GM19455 (cell line): ENCODE results near the gene ATP23.

Experiments used
- ATAC-seq: cut with Tn5 transposase; IDR thresholded peaks from one replicate; pipeline ENCODE4 v1.9.1; 2021; ENCODE audit not compliant: unreplicated experiment

The ATP23 gene

DNA sequence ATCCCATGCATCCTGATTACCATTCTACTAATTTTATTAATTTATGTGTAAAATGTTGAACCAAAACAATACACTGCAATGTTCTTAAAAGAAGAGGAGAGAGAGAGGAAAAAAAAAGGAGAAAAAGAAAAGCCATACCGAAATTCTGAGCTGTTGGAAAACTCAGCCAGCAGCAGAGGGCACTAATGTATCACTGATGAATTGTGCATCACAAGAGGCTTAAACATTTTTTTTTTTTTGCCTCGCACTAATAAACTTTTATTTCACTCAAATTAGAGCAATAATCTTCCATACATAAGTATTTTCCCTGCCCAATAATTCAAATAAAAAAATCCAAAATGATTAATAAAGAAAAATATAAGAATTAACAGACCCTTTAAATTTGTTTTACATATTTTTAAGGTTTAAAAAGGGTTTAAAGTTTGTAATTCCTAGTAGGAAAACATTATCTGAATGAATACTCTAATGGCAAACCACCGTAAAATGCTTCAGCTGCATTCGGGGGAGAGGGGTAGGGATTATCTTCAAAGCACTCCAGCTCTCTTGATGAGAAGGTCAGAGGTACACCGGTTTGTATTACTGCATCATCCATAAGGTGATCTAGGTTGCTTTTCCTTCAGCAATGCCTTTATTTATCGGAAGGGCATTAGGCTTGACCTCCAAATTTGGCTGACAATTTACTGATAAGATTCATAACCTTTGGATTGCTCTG lies 41.9 kb downstream of the ATP23 start:
- ATAC-seq, result no peak

DNA sequence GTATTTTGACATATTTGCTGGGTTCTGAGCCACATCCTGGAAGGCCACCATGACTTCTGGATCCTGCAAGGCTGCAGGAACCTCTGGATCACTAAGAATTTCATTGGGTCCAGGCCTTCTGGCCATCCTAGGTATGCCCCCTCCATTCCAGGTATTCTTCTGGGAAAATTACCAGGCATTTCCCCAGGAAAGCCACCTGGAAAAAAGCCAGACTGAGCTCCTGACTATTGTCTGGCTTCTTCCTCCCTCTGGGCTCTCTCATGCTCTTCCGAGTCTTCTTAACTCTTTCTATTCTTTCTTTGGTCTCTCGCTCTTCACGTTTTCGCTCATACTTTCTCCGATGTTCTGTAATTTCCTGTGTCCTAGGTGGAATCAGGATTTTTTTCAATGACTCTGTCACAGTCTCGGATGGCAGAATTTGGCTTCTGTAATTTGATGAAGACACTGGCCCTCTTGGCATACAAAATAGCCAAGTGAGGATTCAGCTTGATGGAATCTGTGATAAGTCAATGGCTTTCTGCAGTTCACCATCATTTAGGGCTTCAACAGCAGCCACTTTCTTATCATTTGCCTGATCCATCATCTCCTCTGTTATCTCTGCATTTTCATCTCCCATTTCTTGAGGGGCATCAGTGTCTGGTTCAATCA lies 42.6 kb downstream of the ATP23 start:
- no peak for ATAC-seq

DNA sequence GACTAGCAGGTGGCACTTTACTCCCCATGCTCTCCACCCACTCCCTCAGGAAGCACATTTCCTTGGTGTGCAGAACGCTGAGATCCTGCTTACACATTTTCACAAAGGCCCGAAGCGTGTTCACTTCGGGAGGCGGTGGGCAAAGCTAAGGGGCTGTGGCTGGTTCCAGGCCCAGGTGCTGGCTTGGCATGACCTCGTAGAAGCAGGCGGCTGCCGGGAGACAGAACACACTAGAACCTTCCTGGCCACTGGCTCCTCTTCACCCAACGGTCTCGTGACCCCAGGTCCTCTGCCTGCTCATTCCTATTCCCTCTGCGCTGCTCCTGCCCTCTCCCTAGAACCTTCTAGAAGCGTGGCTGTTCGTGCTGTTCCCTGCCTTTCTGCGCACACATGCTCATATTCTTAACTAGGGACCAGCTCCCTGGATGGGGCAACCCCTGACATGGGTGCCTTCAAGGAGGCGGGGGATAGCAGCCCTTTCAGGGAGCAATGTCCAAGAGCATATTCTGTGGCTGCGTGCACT lies 43.3 kb downstream of the ATP23 start:
- ATAC-seq, result no peak

DNA sequence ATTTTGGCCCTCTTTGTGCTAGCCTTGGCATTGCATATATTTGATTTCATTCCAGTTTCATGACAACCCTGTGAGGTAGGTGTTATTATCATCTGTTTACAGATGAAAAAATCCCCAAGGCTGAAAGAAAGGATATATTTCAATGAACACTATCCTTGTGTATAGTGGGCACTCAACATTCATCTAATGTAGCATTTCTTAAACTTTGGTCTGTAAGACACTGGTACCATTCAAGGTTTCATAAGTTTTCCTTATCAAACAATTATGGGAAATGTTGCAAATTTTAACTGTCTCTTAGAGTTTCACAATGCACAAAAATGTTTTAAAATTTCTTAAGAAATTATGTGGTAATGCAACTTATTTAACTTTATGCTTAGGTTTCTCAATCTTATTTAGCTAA lies 44.3 kb downstream of the ATP23 start:
- ATAC-seq, result no peak

DNA sequence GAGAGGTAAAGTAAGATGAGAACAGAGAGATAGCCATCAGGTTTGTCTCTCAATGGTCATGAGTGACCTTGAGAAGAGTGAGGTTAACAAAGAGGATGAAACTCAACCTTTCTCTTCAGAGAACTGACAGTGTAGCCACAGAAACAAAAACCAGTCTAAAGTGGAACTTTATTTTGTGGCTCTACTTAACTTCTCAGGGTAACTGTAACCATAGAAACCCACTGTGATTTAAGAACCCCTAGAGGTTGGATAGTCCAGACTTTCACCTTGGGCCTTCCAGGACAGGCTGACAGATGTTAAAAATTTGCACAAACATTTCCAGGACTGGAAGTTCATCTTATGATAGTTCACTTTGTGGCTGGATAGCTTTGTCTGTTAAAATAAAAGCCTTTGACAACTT lies 48.5 kb downstream of the ATP23 start:
- no peak for ATAC-seq

DNA sequence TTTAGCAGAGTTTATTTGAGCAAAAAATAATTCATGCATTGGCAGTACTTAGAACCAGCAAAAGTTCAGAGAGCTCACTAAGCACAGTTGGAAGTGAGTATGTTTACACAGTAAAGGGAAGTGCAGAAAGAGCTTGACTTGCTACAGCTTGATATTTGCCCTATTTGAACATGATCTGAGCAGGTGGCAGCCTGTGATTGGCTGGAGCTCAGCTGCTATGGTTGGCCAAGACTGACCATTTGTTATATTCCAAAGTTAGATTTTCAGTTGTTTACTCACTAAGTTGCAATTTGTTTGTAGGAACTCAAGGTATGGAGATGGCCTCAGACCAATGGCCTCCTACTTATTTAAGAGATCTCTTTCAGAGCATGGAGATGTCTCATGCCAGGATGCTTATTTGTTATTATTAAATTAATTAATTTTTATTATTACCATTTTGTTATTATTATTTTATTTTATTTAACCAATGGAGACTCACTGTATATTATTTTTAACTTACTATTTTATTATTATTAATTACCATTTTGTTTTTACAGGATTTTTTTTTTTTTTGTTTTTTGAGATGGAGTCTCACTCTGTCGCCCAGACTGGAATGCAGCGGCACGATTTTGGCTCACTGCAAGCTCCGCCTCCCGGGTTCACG lies 49.0 kb downstream of the ATP23 start:
- no peak for ATAC-seq

DNA sequence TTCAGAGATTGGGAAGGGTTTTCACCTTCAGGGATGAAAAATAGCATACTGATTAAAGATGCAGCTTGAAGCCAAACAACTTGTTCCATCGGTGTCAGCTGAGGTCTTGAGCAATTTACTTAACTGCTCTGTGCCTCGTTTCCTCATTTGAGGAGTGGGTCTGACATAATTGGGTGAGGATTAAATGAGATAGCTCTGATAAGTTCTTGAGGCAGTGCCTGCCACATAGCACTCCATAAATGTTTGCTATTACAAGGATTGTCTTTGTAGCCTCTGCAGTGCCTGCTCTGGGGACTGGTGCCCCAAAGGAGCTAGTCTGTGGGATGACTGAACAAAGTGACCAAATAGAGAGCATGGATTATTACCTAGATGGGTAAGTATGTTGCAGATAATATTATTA lies 50.6 kb downstream of the ATP23 start:
- no peak for ATAC-seq

DNA sequence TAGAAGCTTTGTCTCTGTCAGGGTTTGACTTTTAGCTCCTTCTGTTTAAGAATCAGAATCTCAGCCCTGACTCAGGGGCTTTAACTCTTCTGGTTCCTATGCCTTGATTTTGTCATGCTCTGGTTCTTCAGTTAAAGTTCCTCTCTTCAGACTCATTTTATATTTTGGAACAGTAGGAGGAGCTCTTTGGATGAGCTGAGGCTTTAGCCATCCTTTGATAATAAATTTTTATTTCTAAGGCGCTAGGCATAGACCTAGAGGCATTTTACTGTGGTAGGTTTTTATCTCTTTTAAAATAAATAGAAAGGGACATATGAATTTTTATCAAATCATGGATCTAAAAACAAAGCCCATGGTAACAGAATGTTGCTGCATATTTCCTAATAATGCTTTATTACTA lies 51.7 kb downstream of the ATP23 start:
- ATAC-seq, result no peak

DNA sequence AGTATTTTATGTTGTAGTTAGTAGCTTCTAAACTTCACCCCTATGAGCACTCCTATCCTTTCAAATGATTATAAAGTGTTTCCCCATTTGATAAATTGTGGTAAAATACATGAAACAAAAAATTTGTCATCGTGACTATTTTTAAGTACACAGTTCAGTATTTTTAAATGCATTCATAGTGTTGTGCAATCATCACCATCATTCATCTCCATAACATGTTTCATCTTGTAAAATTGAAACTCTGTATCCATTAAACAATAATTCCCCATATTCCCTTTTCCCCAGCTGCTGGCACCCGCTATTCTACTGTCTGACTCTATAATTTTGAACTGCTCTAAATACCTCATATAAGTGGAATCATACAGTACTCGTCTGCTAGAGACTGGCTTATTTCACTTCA lies 52.5 kb downstream of the ATP23 start:
- no peak for ATAC-seq

DNA sequence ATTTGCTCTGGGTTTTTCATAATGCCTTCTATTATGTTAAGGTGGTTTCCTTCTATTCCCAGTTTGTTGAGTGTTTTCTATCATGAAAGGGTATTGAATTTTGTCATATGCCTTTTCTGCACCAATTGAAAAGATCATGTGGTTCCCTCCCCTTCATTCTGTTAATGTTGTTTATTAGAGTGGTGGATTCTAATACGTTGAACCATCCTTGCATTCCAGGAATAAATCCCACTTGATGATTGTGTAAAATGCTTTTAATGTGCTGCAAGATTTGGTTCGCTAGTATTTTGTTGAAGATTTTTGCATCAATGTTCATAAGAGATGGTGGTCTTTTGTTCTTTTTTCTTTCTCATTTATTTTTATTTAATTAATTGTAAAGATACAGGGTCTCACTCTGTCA lies 55.2 kb downstream of the ATP23 start:
- ATAC-seq, result no peak

DNA sequence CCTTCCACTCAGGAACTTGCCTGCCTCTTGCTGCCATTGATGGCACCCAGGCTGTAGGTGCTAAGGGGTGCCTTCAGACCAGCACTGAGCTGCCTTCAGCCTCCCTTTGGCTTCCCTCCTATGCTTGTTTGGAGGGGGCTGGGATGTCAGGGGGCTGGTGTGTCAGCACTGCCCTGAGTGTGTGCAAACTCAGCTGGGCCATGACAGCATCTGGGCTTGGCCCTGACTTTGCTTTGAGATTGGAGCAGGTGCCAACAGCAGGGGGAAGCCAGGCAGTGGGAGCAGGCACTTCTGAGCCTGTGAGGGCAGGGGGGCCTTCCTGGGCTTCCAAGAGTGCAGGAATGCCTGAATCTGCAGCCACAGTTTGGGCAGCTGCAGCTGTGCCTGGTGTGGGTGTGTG lies 56.9 kb downstream of the ATP23 start:
- ATAC-seq, result no peak

DNA sequence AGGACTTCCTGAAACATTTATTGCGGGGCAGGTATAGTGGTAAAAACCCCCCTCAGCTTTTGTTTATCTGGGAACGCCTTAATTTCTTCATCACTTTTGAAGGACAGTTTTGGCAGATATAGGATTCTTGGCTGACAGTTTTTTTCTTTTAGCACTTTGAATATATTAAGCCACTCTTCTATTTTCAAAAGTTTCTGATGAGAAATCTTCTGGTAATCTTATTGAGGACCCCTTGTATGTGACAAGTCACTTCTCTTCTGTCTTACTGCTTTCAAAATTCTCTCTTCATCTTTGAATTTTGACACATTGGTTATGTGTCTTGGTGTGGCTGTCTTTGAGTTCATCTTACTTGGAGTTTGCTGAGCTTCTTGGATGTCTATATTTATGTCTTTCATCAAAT lies 59.1 kb downstream of the ATP23 start:
- ATAC-seq, result no peak

DNA sequence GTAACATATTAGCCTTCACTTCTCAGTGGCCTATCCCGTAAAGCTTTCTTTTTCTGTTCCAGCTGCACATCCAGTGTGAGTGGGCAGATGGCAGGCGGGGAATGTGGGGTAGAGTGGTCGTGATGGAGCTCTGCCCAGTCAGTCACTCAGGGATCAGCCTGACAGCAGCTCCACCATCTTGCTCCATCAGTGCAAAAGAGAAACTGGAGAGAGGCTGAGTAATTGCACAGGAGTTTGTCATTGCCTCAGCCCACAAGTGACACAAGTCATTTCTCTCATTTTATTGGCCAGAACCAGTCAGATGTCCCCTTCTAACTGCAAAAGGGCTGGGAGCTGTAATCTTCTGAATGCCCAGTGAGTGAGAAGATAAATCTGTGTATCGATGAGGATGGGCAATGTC lies 66.5 kb downstream of the ATP23 start:
- no peak for ATAC-seq

DNA sequence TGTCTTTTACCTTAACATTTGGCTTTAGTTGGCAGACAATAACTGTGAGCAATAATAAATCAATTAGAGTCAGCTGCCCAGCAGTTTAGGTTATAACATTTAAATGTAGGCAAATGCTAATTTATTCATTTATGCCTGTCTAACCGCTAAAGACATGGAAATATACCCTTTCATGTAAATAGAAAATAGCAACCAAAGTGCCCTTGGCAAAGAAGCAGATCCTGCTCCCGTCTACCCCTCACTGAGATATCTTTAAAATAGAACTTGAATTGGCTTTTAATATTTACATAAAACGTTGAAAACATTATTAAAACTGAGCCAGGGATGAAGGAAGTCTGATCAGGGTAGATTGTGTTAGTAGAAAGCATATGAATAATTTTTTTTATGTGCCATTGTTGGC lies 67.3 kb downstream of the ATP23 start:
- no peak for ATAC-seq
